HEK293 (cell line): ENCODE measurements around the gene TOR3A.

Source experiments
- CTCF ChIA-PET: fragments of 350-600 bp; formaldehyde crosslinking; extraction: SDS; loops from one replicate; lab custom pipeline; 2021; ENCODE audit warnings: antibody characterized with exemption; lab: Yijun Ruan, JAX
- POLR2A ChIA-PET: fragments of 300-600 bp; formaldehyde crosslinking; extraction: SDS; loops from one replicate; lab custom pipeline; 2020; ENCODE audit warnings: antibody characterized with exemption, inconsistent platforms; lab: Yijun Ruan, JAX
- H3K27ac ChIP-seq: fragments of 200-500 bp; sonication (Bioruptor generic); 2 replicates; pipeline ENCODE4 v1.5.1; 2014; ENCODE audit warnings: low read depth, low read length, control low read depth, inconsistent platforms; ENCODE audit errors: extremely low read depth
- H3K36me3 ChIP-seq, 2 experiments: fragments of 200-500 bp in 1 of 2; sonication (Bioruptor generic) in 1 of 2; 1 replicate in 1 of 2; 2 replicates in 1 of 2; pipeline ENCODE4 v1.5.1; 2014 to 2017; ENCODE audit warnings: inconsistent platforms in 2 of 2, low read length in 2 of 2; ENCODE audit not compliant: control insufficient read depth in 2 of 2, insufficient read depth in 1 of 2
- H3K4me1 ChIP-seq: fragments of 200-500 bp; sonication (Bioruptor generic); 2 replicates; pipeline ENCODE4 v1.5.1; 2014; ENCODE audit warnings: mild to moderate bottlenecking, low read length, inconsistent platforms; ENCODE audit not compliant: control insufficient read depth, insufficient read depth
- H3K4me3 ChIP-seq: 2 replicates; pipeline ENCODE4 v1.5.1; 2011; ENCODE audit warnings: low read depth, mild to moderate bottlenecking, control low read depth, low read length, moderate library complexity
- H3K9me3 ChIP-seq: fragments of 200-500 bp; sonication (Bioruptor generic); 2 replicates; pipeline ENCODE4 v1.5.1; 2014; ENCODE audit warnings: low read depth, low read length, inconsistent platforms; ENCODE audit not compliant: control insufficient read depth, insufficient read depth
- KLF7 ChIP-seq: fragments of 450-650 bp; formaldehyde crosslinking; IDR thresholded peaks from 2 replicates; pipeline ENCODE4 v1.5.1; 2016; ENCODE audit warnings: missing biosample characterization, missing genetic modification characterization, borderline replicate concordance
- OSR2 ChIP-seq: fragments of 450-650 bp; formaldehyde crosslinking; IDR thresholded peaks from 2 replicates; pipeline ENCODE4 v1.5.1; 2016; ENCODE audit warnings: missing biosample characterization, missing genetic modification characterization
- PRDM10 ChIP-seq: fragments of 450-650 bp; formaldehyde crosslinking; IDR thresholded peaks from 2 replicates; pipeline ENCODE4 v1.5.1; 2016; ENCODE audit warnings: missing biosample characterization, missing genetic modification characterization
- TCF7L2 ChIP-seq: IDR thresholded peaks from 2 replicates; pipeline ENCODE4 v1.6.1; 2011; ENCODE audit warnings: low read depth, mild to moderate bottlenecking, inconsistent platforms, low read length, moderate library complexity, borderline replicate concordance
- ZBTB48 ChIP-seq: fragments of 450-650 bp; formaldehyde crosslinking; IDR thresholded peaks from 2 replicates; pipeline ENCODE4 v1.5.1; 2016; ENCODE audit warnings: missing biosample characterization, missing genetic modification characterization
- ZBTB7A ChIP-seq: fragments of 450-650 bp; formaldehyde crosslinking; IDR thresholded peaks from 2 replicates; pipeline ENCODE4 v1.5.1; 2016; ENCODE audit warnings: low read depth, missing biosample characterization, missing genetic modification characterization
- ZFP37 ChIP-seq: fragments of 450-650 bp; formaldehyde crosslinking; IDR thresholded peaks from 2 replicates; pipeline ENCODE4 v1.5.1; 2016; ENCODE audit warnings: missing biosample characterization, missing genetic modification characterization
- ZNF23 ChIP-seq: fragments of 450-650 bp; formaldehyde crosslinking; IDR thresholded peaks from 2 replicates; pipeline ENCODE4 v1.5.1; 2016; ENCODE audit warnings: missing biosample characterization, missing genetic modification characterization, borderline replicate concordance
- ZNF24 ChIP-seq: fragments of 450-650 bp; formaldehyde crosslinking; IDR thresholded peaks from 2 replicates; pipeline ENCODE4 v1.5.1; 2016; ENCODE audit warnings: missing biosample characterization, missing genetic modification characterization
- ZNF391 ChIP-seq: fragments of 450-650 bp; formaldehyde crosslinking; IDR thresholded peaks from 2 replicates; pipeline ENCODE4 v1.5.1; 2016; ENCODE audit warnings: low read depth, missing biosample characterization, missing genetic modification characterization, borderline replicate concordance
- ZNF423 ChIP-seq: fragments of 450-650 bp; formaldehyde crosslinking; IDR thresholded peaks from 2 replicates; pipeline ENCODE4 v1.5.1; 2016; ENCODE audit warnings: missing biosample characterization, missing genetic modification characterization
- ZNF449 ChIP-seq: fragments of 450-650 bp; formaldehyde crosslinking; IDR thresholded peaks from 2 replicates; pipeline ENCODE4 v1.5.1; 2017; ENCODE audit warnings: missing biosample characterization, mild to moderate bottlenecking, missing genetic modification characterization, moderate library complexity
- ZNF510 ChIP-seq: fragments of 450-650 bp; formaldehyde crosslinking; IDR thresholded peaks from 2 replicates; pipeline ENCODE4 v1.5.1; 2018; ENCODE audit warnings: mild to moderate bottlenecking, missing genetic modification characterization, missing biosample characterization; ENCODE audit not compliant: insufficient replicate concordance
- ZNF548 ChIP-seq: fragments of 450-650 bp; formaldehyde crosslinking; IDR thresholded peaks from 2 replicates; pipeline ENCODE4 v1.5.1; 2016; ENCODE audit warnings: missing biosample characterization, missing genetic modification characterization
- ZNF561 ChIP-seq: fragments of 450-650 bp; IDR thresholded peaks from 2 replicates; pipeline ENCODE4 v1.5.1; 2018; ENCODE audit warnings: missing biosample characterization, missing genetic modification characterization, borderline replicate concordance
- ZNF585B ChIP-seq: fragments of 450-650 bp; formaldehyde crosslinking; IDR thresholded peaks from 2 replicates; pipeline ENCODE4 v1.5.1; 2016; ENCODE audit warnings: missing biosample characterization, missing genetic modification characterization
- ZNF623 ChIP-seq: fragments of 450-650 bp; formaldehyde crosslinking; IDR thresholded peaks from 2 replicates; pipeline ENCODE4 v1.5.1; 2016; ENCODE audit warnings: missing biosample characterization, missing genetic modification characterization
- ZNF670 ChIP-seq: fragments of 450-650 bp; formaldehyde crosslinking; IDR thresholded peaks from 2 replicates; pipeline ENCODE4 v1.5.1; 2016; ENCODE audit warnings: missing biosample characterization, missing genetic modification characterization, low read depth
- ZNF76 ChIP-seq: fragments of 450-650 bp; formaldehyde crosslinking; IDR thresholded peaks from 2 replicates; pipeline ENCODE4; 2016; ENCODE audit warnings: low read depth, missing biosample characterization, missing genetic modification characterization, borderline replicate concordance
- ZNF837 ChIP-seq: fragments of 450-650 bp; formaldehyde crosslinking; IDR thresholded peaks from 2 replicates; pipeline ENCODE4 v1.5.1; 2016; ENCODE audit warnings: missing biosample characterization, missing genetic modification characterization
- ZSCAN30 ChIP-seq: fragments of 450-650 bp; IDR thresholded peaks from 2 replicates; pipeline ENCODE4 v1.5.1; 2018; ENCODE audit warnings: missing biosample characterization, mild to moderate bottlenecking, missing genetic modification characterization, moderate library complexity

TOR3A gene

GRCh38 chr1:179082999-179083335 is 1.1 kb downstream of the TOR3A start (continued):
- TF ChIP-seq OSR2 (tag by site-specific recombination) (no peak), ZBTB48 (tag by site-specific recombination) (peak; percentile 91; the same call in 1 of the 2 replicates), PRDM10 (tag by site-specific recombination) (peak; percentile 73)

GRCh38 chr1:179083533-179083932 is 1.7 kb downstream of the TOR3A start:
- no peaks in the 10 kb centered on the region for H3K9me3 ChIP-seq
- ChIA-PET POLR2A (interaction anchor here (2.1 kb wide), 1 partner anchor 8 kb away, joined by 15 read pairs; no protein-coding TSS in a partner anchor), CTCF (interaction anchor here (0.6 to 1.5 kb wide), 4 partner anchors 17 to 542 kb away, joined by 3 to 5 read pairs (median 4); no protein-coding TSS in a partner anchor)
- H3K27ac ChIP-seq, result no peak overlapping the region
- TF ChIP-seq ZSCAN30 (tag by site-specific recombination) (no peak), ZBTB7A (tag by site-specific recombination) (no peak), ZNF449 (tag by site-specific recombination) (no peak), ZNF548 (no peak), ZNF23 (tag by site-specific recombination) (no peak), ZNF670 (tag by site-specific recombination) (no peak), ZNF585B (tag by site-specific recombination) (no peak), ZNF837 (tag by site-specific recombination) (no peak), ZNF623 (tag by site-specific recombination) (no peak), ZNF24 (tag by site-specific recombination) (no peak), TCF7L2 (no peak), KLF7 (tag by site-specific recombination) (no peak), ZNF423 (tag by site-specific recombination) (no peak), ZFP37 (tag by site-specific recombination) (no peak), ZNF391 (no peak), ZNF561 (tag by site-specific recombination) (no peak), ZNF510 (no peak), ZNF76 (tag by site-specific recombination) (no peak)
- H3K4me1 ChIP-seq, result no peaks in the 10 kb centered on the region
- H3K4me3 ChIP-seq, result no peak overlapping the region
- H3K36me3 ChIP-seq, result peaks cover 0 to 34% of the 10 kb centered on the region in 2 experiments; a peak in 2 of 3 replicates
